Stimulated activated CD8-positive, alpha-beta memory T cell treated with anti-CD3 and anti-CD28 coated beads, Interleukin-12 subunit alpha, Interleukin-12 subunit beta, amount 100 ng/mL, for 24 hours (primary cell): Measurements from ENCODE around the gene RTEL1.
"Not testable (repeated sequence)": the region's sequence is repeated elsewhere in the genome, so short reads cannot be mapped to it uniquely, and the experiment has no call there.

Experiments used
- DNase-seq: peaks from one replicate; pipeline ENCODE4 v3.0.0-alpha.2; 2020; ENCODE audit errors: extremely low read depth

Gene RTEL1

DNA sequence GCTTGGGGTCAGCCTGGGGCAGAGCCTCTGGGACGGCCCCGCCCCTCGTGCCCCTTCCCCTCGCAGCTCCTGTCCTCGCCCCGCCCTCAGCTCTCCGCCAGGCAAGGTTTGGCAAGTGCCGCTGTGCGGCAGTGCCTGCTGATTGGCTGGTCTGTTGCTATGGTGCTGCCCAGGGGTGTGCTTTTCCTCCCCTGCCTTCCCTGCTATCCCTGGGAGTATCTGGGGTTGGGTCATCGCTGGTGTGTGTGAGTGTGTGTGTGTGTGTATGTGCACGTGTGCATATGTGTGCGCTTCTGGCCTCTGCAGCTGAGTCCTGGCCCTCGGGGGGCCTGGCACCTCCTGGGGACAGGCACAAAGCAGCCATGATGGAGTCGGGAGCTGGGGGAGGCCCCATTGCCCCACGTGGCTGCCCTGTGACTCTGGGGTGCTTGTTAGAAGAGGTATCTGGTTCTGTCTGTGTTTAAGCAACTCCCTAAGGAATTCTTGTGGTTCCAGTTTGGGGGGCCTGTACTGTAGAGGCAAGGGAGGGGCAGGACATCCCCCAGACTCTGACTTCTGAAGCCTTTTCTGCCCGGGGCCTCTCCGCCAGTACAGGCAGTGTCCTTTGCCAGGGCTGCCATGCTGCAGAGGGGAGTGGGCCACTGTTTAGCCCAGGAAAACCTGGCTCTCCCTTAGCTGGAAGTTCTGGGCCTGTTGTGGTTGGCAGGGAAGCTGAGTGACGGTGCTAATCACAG lies 6.9 kb downstream of the RTEL1 start:
- DNase-seq = no peak

DNA sequence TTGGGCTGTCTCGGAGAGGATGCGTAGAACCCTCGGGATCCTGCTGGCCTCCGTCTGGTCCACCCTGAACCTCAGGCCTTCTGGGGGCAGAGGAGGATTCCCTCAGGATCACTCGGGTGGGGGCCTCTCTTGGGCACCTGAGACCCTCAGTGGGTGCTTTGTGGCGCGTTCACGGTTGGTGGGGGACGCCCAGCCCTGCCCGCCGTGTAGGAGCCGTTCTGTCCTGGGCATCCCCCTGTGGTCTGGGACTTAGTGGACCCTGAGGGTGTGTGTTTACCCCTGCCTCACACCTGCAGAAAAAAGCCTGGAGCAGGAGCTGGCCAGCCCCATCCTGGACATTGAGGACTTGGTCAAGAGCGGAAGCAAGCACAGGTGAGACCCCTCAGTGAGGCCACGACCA lies 7.6 kb downstream of the RTEL1 start:
- no peak for DNase-seq

DNA sequence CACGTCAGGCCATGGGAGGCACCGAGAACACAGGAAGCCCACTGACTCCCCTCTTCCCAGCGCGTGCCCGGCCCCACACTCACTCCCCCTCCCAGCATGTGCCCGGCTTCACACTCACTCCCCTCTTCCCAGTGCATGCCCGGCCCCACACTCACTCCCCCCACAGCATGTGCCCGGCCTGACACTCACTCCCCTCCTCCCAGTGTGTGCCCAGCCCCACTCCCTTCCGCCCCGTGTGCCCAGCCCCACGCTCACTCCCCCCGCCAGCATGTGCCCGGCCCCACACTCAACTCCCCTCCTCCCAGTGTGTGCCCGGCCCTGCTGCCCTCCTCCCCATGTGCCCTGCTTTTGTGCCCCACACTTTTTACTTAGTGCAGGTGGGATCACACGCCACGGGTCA lies 9.7 kb downstream of the RTEL1 start:
- no peak for DNase-seq

DNA sequence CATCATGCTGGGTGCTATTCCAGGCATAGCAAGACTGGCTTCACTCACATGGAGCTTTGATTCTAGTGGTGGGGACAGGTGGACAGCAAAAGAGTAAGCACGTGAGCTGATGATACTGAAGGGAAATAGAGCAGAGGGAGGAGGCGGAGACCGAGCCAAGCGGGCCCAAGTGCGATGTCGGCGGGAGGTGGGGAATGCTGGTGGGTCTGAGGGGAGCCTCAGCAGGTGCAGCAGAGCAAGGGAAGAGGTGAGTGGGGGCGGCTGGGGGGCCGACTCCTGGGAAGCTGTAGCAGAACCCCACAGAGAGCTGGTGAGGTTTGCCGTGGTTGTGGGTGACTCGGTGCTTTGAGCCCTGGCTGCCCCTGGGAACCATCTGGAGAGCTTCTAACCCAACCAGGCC lies 10.2 kb downstream of the RTEL1 start:
- no peak for DNase-seq

DNA sequence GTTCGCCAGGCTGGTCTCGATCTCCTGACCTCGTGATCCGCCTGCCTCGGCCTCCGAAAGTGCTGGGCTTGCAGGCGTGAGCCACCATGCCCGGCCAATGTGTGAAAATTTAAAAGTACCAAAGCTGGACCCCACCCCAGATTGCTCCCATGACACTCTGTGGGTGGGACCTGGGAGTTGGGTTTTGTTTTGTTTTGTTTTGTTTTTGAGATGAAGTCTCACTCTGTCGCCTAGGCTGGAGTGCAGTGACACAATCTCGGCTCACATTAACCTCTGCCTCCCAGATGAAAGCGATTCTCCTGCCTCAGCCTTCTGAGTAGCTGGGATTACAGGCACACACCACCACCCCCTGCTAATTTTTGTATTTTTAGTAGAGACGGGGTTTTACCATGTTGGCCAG lies 13.6 kb downstream of the RTEL1 start:
- DNase-seq = not testable (repeated sequence)

DNA sequence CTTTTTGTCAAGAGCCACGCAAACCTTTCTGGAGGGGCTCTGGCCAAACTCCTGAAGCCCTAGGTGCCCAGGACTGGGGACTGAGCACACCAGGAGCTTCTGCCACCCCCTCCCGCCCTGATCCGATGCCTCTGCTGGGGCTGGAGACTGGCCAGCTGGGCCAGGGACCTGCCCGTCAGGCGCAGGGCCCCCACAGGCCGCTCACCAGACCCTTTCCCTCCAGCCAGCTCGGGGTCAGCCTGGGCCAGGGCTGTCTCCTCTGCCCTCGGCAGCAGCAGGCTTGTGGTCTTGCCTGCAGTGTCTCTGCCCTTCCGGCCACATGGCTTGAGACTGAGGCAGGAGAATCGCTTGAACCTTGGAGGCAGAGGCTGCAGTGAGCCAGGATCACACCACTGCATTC lies 14.6 kb downstream of the RTEL1 start:
- DNase-seq = no peak

DNA sequence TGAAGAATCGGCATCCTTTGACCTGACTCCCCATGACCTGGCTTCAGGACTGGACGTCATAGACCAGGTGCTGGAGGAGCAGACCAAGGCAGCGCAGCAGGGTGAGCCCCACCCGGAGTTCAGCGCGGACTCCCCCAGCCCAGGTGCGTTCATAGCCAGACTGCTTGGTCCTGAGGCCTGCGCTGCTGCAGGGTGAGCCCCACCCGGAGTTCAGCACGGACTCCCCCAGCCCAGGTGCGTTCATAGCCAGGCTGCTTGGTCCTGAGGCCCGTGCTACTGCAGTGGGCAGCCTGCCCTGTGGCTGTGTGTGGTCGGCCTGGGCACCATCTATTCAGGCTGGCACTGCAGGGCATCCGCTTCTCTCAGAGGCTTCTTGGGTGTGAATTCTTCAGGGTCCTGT lies 15.8 kb downstream of the RTEL1 start:
- DNase-seq = no peak

DNA sequence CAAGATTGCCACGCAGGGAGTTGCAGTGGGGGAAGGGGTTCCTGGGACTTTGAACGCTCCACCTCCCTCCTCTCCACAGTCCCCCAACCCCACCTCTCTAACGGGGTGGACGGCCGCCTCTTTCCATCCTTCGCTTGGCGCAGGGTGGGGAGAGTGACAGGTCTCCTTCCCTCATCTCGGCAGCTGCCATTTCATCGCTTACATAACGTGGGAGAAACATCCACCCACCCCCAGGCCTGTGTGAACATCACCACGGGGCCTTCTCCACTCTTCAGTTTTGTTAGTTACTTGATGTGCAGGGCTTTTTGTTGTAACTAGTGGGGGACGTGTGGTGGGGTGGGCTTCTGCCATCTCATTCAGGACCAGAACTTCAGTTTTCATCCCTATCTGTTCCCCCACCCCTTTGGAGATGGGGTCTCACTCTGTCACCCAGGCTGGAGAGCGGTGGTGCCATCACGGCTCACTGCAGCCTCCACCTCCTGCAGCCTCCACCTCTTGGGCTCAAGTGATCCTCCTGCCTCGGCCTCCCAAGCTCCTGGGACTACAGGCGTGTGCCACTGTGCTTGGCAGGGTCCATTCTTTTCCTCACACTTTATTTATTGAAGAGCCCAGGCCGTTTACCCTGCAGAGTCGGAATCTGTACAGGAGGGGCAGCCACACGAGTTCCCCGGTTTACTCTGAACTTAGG lies 17.7 kb downstream of the RTEL1 start:
- no peak for DNase-seq

DNA sequence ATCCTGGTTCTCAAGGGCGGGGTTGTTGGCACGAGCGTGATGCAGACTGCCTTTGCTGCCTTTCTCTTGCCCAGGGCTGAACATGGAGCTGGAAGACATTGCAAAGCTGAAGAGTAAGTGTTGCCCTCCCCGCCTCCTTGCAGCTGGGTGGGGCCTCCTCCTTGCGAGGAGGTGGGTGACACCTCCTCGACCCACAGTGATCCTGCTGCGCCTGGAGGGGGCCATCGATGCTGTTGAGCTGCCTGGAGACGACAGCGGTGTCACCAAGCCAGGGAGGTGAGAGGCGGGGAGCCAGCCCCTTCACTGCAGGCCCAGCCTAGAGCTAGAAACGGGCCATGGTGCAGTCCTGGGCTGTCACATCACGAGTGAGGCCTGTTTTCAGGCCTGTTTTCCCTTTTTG lies 20.0 kb downstream of the RTEL1 start:
- DNase-seq = no peak

DNA sequence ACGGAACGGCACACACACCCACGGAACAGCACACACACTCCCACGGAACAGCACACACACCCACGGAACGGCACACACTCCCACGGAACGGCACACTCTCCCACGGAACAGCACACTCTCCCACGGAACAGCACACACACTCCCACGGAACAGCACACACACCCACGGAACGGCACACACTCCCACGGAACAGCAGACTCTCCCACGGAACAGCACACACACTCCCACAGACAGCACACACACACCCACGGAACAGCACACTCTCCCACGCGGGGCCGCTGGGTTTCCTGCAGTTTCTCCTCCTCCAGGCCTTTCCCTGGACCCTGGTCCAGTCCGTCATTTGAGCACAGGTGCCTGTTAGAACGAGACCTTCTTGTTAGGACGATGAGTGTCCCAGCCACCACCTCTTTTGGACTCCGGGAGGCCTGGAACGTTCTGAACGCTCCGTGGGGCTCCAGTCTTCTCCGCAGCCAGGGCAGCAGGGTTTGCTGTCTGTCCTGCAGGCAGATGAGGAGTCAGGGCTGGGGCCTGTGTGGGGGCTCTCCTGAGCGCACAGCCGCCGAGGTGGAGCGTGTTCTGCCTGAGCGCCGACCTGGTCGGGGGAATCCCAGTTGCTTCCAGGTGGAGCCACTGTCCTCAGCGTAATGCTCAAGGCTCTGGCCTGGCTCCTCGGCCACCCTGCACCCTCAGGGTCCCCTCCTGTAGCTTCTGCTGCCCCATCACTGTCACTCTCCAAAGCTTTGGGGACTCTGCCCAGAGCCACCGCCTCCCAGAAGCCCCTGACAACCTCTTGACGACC lies 20.8 kb downstream of the RTEL1 start:
- no peak for DNase-seq

DNA sequence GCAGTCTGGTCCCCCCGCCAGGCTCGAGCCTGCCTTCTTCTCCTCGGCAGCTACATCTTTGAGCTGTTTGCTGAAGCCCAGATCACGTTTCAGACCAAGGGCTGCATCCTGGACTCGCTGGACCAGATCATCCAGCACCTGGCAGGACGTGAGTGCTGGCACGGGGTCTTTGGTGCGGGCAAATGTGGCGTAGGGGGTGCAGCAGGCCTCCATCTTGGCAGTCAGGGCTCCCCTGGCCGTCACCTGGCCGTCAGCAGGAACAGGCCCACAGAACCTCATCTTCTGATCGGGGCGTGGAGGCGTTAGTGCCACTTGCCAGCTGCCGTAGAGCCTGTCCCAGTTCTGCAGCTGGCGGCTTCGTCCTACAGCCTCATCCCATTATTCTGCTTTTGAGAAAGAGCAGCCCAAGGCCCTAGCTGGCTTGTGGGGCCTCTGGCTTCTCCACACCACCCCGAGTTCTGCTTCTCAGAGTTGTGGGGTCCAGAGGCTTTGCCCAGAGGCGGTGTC lies 21.7 kb downstream of the RTEL1 start:
- no peak for DNase-seq

DNA sequence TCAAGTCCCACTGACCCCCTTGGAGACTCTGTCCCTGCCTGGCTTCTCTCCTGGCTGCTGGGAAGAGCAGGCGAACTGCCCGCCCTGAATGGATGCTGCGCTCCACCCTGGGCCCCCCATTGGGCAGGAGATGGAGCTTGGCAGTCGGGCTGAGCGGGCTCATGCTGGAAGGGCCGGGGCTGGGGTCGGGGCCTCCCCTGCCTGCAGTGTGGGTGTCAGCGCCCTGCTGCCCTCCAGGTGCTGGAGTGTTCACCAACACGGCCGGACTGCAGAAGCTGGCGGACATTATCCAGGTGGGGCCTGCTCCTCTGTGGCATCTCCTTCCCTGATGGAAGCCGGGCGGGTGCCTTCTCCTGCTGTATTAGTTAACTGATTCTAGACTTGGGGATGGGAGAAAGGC lies 22.3 kb downstream of the RTEL1 start:
- no peak for DNase-seq

DNA sequence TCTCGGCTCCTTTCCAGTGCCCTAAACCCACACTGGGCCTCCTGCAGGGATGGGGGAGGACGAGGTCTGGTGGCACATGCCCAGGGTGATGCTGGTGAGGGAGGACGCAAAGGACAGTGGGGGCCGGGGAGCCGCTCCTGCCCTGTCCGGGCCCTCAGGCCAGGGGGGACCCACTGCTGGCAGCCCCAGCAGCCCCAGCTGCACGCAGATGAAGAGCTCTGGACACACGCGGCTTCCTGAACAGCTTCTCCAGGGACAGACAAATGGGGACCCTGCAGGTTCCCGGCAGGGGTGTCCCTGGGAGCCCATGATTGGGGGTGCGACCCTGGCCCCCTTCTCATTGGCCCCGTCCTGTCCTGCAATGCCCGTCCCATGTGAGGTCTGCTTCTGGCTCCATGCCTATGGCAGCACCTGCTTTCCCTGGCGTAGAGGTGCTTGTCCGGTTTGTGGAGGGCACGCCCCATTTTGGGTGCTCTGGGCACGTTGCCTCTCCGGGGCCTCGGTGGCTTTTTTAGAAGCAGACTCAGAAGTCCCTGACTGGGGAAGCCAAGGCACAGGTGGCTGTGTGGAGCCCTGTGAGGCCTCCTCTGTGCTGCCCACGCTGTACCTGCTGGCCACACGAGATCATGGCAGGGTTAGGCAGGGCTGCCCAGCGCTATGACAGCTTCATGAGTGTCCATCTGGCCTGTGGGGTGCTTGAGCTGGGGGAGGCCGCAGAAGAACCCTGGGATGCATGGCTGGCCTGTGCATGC lies 22.9 kb downstream of the RTEL1 start:
- DNase-seq = no peak

DNA sequence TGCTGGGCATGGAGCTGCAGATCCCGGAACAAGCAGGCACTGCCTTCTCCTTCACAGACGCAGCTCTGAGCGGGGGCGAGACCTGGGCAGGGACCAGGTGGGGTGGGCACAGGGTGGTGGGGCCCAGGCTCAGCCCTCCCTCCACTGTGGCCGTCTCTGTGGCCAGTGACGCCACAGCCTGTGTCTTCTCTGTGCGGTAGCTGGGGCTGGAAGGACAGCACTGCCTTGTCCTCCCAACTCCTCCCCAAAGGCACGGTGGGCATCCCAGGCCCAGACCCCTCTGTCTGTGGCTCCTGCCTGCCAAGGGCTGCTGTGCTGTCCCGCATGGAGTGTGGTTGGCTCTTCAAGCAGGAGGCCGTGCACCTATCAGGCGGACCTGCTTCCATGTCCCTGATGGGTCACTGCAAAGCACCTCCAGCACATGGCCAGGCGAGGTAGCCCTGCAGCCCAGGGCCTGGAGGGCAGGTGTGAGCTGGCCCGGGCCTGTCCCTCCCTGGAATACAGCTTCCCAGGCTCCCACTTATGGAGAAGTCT lies 23.6 kb downstream of the RTEL1 start:
- DNase-seq = no peak

DNA sequence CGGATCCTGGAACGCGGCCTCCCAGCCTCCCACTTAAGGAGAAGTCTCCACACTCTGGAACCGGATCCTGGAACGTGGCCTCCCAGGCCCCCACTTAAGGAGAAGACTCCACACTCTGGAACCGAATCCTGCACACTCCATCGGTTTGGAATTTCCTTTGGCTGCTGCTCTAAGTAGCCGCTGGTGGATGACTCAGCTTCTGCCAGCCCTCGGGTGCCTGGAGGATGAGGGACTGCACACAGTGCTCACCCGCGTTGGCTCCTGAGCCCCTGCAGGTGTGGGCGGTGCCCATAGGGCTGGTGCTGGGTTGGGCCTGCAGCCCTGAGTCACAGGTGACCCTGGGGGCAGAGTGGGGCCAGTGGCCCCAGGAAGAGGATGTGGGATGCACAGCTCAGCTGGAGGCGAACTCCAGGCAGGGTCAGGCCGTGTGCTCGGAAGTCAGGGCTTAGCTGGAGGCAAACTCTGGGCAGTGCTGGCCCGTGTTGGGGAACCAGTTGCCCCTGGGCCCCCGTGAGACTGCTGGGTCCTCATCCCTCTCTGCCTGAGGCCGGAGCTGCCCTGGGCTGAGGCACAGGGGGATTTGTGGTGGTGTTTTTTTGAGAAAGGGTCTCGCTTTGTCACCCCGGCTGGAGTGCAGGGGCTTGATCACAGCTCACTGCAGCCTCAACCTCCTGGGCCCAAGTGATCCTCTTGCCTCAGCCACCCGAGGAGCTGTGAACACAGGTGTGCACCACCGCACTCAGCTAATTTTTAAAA lies 24.4 kb downstream of the RTEL1 start:
- DNase-seq = no peak

DNA sequence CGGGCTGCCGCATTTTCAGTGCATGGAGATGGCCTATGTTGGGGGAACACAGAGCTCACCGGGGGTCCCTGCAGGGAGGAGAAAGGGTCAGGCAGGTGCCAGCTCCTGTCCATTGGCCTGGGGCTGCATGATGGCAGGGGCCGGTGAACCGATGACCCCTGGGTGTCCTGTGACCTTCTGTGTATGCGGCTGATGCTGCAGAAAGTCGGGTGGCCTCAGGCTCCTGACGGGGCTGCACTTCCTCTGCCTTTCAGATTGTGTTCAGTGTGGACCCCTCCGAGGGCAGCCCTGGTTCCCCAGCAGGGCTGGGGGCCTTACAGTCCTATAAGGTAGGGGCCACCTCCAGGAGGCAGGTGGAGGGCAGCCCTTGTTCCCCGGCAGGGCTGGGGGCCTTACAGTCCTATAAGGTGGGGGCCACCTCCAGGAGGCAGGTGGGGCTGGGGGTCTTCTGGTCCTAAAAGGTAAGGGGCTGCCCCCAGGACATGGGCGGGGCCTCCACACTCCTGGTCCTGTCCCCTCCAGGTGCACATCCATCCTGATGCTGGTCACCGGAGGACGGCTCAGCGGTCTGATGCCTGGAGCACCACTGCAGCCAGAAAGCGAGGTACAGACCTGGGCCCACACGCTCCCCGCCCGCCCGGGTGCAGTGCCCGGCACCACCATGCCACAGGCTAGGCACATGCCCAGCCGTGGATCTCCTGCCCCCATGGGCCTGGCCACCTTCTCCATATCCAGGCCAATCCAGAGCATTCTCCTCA lies 27.3 kb downstream of the RTEL1 start:
- no peak for DNase-seq

DNA sequence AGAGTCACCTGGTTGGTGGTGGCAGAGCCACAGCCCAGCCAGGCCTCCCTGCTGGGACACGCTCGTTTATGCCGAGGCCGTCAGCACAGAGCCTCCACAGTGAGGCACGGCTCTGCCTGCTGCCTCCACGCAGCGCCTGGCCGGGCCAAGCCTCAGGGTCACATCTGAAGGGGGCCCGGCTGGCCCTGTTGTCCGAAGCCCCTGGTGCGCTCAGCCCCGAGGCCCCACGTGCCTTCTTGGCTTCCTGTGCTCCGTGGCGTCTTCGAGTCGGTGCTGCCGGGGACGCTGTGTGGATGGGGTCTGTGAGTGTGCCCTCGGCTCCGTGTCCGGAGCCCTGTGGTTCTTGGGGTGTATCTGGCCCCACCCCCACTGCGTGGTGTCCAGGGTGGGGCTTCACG lies 28.0 kb downstream of the RTEL1 start:
- DNase-seq = no peak

DNA sequence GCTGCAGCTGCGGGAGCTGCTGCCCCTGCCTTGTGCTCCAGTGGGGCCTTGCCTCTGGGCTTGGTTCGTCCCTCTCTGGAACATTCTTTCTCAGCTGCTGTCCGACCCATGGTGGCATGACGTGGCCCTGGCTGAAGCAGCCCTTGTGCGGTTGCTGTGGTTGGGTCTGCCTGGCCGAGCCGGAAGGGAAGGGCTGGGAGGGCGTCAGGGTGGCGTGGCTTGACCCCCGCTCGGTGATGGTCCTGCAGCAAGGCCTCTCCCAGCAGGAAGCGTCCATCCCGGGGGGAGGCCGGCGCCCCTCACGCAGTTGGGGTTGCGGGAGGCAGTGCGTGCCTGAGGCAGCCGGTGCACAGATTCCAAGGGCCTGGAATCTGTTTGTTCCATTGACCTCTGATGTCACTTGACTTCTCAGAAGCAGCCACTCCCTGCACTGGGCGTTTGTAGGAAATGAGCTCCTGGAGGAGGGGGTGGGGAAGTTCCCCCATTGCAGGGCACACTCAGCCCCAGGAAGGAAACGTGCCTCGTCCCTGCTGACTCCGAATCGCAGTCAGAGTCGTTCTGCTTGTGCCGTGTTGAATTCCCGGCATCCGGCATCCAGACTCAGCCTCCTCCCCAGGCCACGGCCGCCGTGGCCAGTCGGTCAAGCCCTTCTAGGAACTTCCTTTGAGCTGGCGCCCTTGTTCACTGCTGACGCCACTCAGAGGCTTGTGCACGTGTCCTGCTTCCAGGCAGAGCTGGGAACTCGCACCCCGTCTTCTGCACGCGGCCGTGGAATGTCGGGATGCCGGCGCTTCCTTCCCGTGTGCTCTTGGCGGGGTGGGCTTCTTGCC lies 28.6 kb downstream of the RTEL1 start:
- no peak for DNase-seq
